NCI-H2029 treated with DMSO at 0.1 percent for 48 hours (cell line): ENCODE results near the gene CALD1.

Experiments used
- DNase-seq: peaks from one replicate; lab custom pipeline; 2025; lab: John Stamatoyannopoulos, UW

Gene CALD1

GRCh38 chr7:134778941-134779740 is at the start of gene CALD1:
TSS of gene CALD1 (plus strand) at chr7:134779634. CDS start at chr7:134867734, 88,100 bp downstream.
- DNase-seq: no peak

- DNase-seq: no peak
These were observed 49.5 kb upstream of the CALD1 start for GRCh38 chr7:134729895-134730294.

GRCh38 chr7:134730411-134730829 is 49.0 kb upstream of the CALD1 start:
- no peak for DNase-seq

GRCh38 chr7:134731616-134732015 is 47.8 kb upstream of the CALD1 start:
- no peak for DNase-seq

- DNase-seq: no peak
These were observed 46.7 kb upstream of the CALD1 start for GRCh38 chr7:134732728-134733127.

GRCh38 chr7:134736381-134736780 is 43.1 kb upstream of the CALD1 start:
- no peak for DNase-seq

- DNase-seq: no peak
These were observed 41.7 kb upstream of the CALD1 start for GRCh38 chr7:134737566-134738345.

GRCh38 chr7:134739362-134739761 is 40.1 kb upstream of the CALD1 start:
- DNase-seq: no peak

GRCh38 chr7:134740376-134740775 is 39.1 kb upstream of the CALD1 start:
- no peak for DNase-seq

GRCh38 chr7:134741907-134742635 is 37.4 kb upstream of the CALD1 start:
- DNase-seq: no peak

GRCh38 chr7:134742688-134743350 is 36.6 kb upstream of the CALD1 start:
- no peak for DNase-seq

GRCh38 chr7:134744569-134744968 is 34.9 kb upstream of the CALD1 start:
- no peak for DNase-seq

GRCh38 chr7:134747326-134747725 is 32.1 kb upstream of the CALD1 start:
- DNase-seq: no peak

- DNase-seq: no peak
These were observed 29.1 kb upstream of the CALD1 start for GRCh38 chr7:134750083-134751062.

GRCh38 chr7:134752006-134752760 is 27.3 kb upstream of the CALD1 start:
- DNase-seq: no peak

GRCh38 chr7:134755422-134756022 is 23.9 kb upstream of the CALD1 start:
- no peak for DNase-seq

GRCh38 chr7:134757938-134758337 is 21.5 kb upstream of the CALD1 start:
- DNase-seq: no peak

GRCh38 chr7:134758981-134759380 is 20.5 kb upstream of the CALD1 start:
- no peak for DNase-seq

- DNase-seq: no peak
These were observed 18.2 kb upstream of the CALD1 start for GRCh38 chr7:134761266-134761665.

GRCh38 chr7:134763960-134764359 is 15.5 kb upstream of the CALD1 start:
- DNase-seq: no peak
